Right ventricle myocardium superior (tissue), 1 donor: ENCODE measurements around the gene ERGIC1. TPM values are rescaled to one million over a fixed set of nuclear protein-coding genes. Genes with fewer than 3 reads are reported as not detected.

ENCODE experiments used
- ATAC-seq: fragments of 200-7000 bp; cut with Tn5 transposase; one replicate; pipeline ENCODE4 v1.9.1; 2020; ENCODE audit warnings: mild to moderate bottlenecking; ENCODE audit not compliant: poor library complexity
- DNase-seq: peaks from one replicate; pipeline ENCODE4 v3.0.0-alpha.2; 2020
- intact Hi-C: fragments of 100-400 bp; cut with DNase I; formaldehyde crosslinking; loops from one replicate; pipeline ENCODE4 v1.11.2; 2022
- total RNA-seq: library from RNA; stranded (reverse); fragmentation: NEBNext Ultra II Directional; extraction: Animal tissue kit (Norgen Biotek cat#: 25700); gene quantifications from one replicate; pipeline ENCODE4 v1.2.1, GENCODE V29; 2021
- donor health status: DM: no; HTN: yes; CAD: no; lungs with severe emphysema.

ERGIC1 gene
- total RNA-seq, 1 donor from 2014 or later, result 75.5 TPM

DNA sequence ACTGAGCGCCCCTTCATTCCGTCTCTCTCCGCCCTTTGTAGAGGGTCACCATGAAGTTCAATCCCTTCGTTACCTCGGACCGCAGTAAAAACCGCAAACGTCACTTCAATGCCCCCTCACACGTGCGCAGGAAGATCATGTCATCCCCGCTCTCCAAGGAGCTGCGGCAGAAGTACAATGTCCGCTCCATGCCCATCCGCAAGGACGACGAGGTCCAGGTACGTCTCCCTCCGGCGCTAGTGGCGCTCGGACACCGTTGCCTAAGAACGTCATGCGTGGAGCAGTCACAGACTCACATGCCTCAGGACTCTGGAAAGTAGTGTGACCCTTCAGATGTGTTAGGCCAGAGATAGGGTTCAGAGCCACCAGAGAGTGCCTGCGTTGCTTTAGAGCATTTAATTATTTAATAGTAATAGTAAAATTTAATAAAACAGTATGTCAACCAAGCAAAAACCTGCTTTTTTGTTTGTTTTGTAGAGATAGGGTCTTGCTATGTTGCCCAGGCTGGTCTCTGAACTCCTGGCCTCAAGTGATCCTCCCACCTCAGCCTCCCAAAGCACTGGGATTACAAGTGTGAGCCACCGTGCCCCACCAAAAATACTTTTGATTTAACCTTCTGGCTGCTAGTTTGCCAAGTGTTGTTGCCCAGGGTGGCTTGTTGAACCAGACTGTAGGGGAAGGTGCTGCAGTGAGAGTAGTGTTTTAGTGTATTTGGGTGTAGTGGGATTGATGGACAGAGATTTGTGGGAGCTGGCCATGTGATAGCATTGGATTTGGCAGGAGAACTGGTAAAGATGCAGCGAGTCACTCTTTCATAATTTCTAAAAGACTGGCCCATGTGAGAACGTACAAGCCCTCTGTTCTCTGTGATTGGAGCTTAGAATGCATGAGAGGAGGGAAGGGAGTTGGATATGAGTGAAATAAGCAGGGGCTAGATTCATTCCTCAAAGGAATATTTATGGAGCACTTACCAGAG lies 126.1 kb downstream of the ERGIC1 start:
- ATAC-seq, result no peak
- no peak for DNase-seq
- intact Hi-C loops, result no loop called here

DNA sequence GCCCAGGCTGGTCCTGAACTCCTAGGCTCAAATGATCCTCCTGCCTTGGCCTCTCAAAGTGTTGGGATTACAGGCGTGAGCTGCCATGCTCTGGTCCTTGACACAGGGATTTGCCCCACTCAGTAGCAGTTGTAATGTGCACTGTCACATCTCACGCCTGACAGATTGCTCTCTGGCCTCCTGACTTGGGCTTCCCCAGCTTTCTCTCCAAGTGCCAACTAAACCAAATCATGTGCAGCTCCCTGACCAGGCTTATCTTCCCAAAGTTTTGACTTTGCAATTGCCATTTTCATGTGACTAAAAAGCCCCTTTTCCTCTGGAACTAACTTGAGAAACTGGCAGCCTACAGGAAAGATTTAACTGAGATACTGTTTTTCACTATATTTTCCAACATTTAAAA lies 135.9 kb downstream of the ERGIC1 start:
- DNase-seq (no peak), ATAC-seq (no peak)
- intact Hi-C loops, result no loop called here

DNA sequence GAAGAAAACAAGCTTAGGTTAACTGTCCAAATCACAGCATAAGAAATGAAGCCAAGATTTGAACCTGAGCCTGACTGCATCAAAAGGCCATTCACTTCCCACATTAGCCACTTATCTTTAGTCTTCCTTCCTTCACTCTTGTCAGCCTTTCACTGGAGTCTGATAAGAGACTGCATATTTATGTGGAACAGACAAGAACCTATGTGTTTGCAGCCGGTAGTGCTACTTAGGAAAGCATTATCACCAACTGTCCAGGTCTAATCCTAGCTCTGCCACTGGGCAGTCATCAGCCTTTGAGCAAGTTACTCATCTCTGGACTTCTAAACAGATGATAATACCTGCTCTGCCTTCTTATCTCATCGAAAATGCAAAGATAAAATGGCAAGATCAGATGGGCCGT lies 137.4 kb downstream of the ERGIC1 start:
- intact Hi-C loops, result no loop called here
- ATAC-seq, result no peak

DNA sequence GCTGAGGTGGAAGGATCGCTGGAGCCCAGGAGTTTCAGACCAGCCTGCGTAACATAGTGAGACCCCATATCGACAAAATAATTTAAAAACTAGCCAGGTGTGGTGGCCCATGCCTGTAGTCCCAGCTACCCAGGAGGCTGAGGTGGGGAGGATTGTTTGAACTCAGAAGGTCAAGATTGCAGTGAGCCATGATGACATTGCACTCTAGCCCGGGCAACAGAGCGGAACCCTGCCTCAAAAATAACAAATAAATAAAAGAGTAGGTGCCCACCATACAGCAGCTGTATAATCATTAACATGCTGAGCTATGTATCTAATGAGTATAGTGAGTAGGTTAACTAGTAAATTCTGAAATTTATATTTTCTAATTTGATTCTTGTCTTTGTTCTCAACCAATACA lies 138.5 kb downstream of the ERGIC1 start:
- no peak for ATAC-seq
- intact Hi-C loops, result no loop called here
- no peak for DNase-seq

More for the DNA sequence above, 137.4 kb downstream of the ERGIC1 start:
- DNase-seq, result no peak

DNA sequence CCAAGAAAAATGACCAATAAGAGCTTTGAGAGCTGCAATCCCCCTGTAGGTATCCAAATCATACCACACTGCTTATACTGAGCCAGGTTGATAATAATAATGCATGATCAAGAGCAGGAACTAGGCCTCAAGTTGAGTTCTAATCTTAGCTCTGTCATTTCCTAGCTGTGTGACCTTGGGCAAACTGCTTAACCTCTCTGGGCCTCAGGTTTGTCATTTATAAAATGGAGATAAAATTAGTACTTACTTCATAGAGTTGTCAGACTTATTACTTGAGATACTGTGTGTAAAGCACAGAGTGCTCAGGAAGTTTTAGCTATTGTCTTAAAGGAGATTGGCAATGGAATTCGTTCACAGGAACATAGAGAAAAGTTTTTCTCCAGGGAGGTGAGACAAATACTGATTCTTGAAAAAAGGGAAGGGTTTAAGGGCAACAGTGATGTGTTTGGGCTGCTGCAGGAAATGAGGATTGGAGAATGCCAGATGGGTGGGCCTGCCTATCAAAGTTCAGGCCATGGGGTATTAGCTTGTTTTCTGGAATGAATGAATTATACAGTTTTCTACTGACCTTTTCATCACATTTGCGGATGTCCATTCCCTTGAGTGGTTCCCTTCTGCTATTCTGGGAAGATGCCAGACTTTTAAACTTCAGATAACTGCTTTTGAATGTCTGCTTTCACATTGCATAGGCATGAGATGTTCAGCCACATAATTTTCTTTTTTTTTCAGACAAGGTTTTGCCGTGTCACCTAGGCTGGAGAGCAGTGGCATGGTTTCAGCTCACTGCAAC lies 139.3 kb downstream of the ERGIC1 start:
- intact Hi-C loops, result no loop called here
- ATAC-seq (peak; percentile 56), DNase-seq (no peak)

DNA sequence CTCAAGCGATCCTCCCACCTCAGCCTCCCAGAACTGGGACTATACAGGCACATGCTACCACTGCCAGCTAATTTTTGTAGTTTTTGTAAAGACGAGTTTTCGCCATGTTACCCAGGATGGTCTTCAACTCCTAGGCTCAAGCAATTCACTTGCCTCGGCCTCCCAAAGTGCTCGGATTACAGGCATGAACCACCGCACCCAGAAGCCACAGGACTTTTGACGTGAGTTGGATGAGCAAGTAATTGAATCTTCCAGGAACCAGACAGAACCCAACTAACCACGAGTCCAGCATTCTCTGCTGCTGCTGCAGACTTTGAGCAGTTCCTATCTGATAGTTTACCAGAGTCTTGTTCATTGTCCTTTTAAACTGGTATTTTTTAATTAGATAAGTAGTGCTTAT lies 139.9 kb downstream of the ERGIC1 start:
- no peak for DNase-seq
- intact Hi-C loops, result no loop called here
- ATAC-seq, result no peak

DNA sequence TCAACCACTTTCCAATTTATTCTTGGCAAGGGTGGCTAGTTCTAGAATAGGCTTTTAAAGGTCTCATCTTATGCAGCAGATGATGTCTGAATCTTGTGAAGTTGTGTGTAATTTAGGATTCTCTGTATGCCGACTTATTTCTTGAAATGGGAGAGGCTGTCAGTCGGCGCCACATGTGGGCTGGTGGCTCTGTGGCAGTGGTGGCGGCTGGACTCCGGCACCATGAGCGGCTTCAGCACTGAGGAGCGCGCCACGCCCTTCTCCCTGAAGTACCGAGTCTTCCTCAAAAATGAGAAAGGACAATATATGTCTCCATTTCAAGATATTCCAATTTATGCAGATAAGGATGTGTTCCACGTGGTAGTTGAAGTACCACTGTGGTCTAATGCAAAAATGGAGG lies 141.2 kb downstream of the ERGIC1 start:
- DNase-seq (no peak), ATAC-seq (no peak)
- intact Hi-C loops, result no loop called here

DNA sequence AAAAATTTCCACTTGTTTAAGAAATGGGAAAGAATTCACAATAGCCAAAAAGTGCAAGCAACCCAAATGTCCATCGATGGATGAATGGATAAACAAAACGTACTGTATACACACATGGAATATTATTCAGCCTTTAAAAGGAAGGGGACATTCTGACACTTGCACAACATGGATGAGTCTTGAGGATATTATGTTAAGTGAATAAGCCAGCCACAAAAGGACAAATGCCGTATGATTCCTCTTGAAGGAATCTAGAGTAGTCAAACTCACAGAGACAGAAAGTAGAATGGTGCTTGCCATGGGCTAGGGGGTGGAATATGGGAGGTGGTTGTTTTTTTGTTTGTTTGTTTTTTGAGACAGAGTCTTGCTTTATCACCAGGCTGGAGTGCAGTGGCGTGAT lies 145.7 kb downstream of the ERGIC1 start:
- intact Hi-C loops, result loop anchor here (5.0 kb wide), 1 partner anchor 308 kb away; no protein-coding TSS in a partner anchor
- DNase-seq, result no peak
- ATAC-seq, result no peak

DNA sequence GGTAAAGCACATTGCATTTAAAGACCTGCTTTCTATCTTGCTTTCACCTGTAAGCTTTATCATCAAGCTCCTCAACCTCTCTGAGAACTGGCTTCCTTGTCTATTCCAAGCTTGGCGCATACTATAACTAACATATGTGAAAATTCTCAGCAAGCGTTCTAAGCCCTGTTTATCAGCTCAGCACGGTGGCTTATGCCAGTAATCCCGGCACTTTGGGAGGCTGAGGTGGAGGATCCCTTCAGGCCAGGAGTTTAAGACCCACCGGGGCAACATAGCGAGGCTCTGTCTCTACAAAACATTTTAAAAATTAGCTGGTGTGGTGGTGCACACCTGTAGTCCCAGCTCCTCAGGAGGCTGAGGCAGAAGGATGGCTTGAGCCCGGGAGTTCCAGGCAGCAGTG lies 147.9 kb downstream of the ERGIC1 start:
- no peak for ATAC-seq
- no peak for DNase-seq
- intact Hi-C loops, result loop anchor here (5.0 kb wide), 1 partner anchor 305 kb away; no protein-coding TSS in a partner anchor

DNA sequence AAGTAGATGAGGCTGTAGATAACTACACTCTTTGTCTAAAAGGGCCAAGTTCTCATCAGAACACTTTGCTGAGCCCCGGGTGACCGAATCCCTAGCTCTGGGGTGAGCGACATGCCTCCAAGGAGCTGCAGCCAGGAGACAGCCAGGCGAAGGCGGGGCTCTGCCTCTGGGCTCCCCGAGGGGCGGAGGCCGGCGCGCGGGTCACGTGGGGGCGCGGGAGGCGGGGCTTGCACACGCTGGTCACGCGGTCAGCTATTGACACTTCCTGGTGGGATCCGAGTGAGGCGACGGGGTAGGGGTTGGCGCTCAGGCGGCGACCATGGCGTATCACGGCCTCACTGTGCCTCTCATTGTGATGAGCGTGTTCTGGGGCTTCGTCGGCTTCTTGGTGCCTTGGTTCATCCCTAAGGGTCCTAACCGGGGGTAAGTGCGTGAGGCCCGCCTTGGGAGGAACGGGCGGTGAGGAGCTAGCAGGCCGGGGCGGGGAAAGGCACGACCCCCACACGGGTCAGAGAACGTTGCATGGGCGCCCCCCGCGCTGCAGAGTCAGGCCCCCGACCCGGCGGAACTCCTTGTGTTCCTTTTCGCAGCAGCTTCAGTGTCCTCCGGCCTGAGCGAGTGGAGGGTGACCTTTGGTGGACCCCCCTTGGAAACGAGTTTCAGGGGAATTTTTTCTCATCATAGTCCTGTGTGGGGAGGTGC lies 149.6 kb downstream of the ERGIC1 start, which contains the start of gene ATP6V0E1:
TSS of gene ATP6V0E1 (plus strand) at position 230 of the 702 bp plus-strand sequence. CDS start at position 320, 90 bp downstream.
- DNase-seq (peak; percentile 98), ATAC-seq (peak; percentile 100)
- intact Hi-C loops, result loop anchor here (5.0 kb wide), 1 partner anchor 304 kb away; no protein-coding TSS in a partner anchor

DNA sequence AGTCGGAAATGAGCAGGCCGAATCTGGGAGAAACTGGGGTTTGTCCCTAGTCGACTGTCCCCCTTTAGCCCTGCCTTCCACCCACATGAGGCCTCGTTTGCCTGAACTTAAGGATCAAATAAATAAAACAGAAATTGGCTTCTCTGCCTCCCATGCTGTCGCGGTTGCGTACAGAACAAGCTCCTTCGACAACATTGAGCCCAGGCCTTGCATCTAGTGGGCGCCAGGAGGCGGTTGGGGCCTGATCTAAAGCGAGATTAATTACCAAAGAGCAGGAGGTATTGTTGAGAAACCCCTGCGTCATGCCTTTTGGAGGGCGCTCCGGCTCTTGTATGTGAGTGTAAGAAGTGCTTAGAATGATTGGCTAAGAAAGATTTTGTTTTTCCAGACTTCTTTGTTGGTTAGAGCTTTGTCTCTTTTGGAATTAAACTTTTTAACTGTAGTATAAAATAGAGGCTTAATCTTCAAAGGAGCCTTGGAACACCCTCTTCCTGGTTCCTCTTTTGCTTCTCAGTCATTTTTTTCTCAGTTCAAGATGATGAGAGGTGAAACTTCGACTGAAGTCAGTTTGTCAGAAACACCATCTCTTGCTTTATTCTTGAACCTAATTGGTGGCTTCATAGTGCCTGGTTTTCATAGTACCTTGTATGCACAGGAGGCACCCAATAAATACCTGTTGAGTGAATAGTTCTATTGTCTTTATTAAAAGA lies 150.3 kb downstream of the ERGIC1 start:
- peak; percentile 69 for ATAC-seq
- peak; percentile 75 for DNase-seq
- intact Hi-C loops, result loop anchor here (5.0 kb wide), 1 partner anchor 303 kb away; no protein-coding TSS in a partner anchor

DNA sequence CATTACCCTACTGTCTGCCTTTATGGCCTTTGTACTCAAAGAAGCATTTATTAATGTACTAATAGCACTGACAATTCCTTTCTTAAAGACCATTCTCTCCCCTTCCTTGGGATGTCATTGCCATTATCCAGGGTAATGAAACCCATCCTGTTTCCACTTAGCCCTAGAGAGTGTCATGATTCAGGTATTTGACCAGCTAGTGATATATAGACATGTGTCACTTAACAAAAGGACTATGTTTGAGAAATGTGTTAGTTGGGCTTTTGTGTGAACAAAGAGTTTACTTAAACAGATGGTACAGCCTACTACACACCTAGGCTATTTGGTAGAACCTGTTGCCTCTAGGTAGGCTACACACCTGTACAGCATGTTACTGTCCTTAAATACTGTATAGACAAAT lies 151.5 kb downstream of the ERGIC1 start:
- DNase-seq (no peak), ATAC-seq (no peak)
- intact Hi-C loops, result no loop called here

DNA sequence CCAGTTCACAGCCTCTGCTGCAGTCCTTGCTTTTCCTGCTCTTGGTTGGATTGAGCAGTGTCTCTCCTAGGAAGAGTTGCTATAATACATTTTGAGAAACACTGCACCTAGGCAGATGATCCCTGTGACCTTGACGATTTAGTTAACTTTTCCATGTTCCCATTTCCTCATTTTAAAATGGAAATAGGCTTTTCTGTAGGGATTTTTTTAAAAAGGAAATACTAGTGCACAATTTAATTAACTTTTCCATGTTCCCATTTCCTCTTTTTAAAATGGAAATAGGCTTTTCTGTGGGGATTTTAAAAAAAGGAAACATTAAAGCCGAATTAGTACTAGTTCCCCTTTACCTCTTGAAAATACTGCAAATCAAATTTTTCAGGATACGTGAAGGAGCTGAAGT lies 154.2 kb downstream of the ERGIC1 start:
- no peak for ATAC-seq
- no peak for DNase-seq
- intact Hi-C loops, result no loop called here

DNA sequence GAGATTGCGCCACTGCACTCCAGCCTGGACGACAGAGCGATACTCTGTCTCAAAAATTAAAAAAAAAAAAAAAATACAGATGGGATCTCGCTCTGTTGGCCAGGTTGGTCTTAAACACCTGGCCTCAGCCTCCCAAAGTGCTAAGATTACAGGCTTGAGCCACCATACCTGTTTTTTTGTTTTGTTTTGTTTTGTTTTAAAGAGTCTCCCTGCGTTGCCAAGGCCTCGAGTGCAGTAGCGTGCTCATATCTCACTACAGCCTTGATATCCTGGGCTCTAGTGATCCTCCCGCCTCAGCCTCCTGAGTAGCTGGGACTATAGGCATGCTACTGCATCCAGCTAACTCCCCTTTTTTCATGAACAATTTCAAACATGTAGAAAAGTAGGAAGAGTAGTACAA lies 156.7 kb downstream of the ERGIC1 start:
- intact Hi-C loops, result no loop called here

DNA sequence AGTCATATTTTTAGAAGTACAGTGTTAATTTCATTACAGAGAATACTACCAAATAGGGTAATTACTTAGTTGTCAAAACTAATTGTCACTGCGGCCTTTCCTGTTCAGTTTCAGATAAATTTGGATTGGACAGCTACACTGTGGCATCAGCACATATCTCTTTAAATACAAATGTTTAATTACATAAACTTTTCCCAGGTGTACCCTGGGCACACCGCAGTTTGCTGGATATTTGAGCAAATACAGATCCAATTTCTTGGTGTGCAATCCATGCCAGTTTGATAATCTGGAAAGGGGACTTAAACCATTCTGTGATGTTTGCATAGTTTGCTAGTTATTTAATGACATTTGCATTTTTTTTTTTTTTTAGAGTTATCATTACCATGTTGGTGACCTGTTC lies 160.4 kb downstream of the ERGIC1 start:
- ATAC-seq, result no peak
- intact Hi-C loops, result no loop called here
- DNase-seq, result no peak

More for the DNA sequence above, 156.7 kb downstream of the ERGIC1 start:
- ATAC-seq (no peak), DNase-seq (no peak)

DNA sequence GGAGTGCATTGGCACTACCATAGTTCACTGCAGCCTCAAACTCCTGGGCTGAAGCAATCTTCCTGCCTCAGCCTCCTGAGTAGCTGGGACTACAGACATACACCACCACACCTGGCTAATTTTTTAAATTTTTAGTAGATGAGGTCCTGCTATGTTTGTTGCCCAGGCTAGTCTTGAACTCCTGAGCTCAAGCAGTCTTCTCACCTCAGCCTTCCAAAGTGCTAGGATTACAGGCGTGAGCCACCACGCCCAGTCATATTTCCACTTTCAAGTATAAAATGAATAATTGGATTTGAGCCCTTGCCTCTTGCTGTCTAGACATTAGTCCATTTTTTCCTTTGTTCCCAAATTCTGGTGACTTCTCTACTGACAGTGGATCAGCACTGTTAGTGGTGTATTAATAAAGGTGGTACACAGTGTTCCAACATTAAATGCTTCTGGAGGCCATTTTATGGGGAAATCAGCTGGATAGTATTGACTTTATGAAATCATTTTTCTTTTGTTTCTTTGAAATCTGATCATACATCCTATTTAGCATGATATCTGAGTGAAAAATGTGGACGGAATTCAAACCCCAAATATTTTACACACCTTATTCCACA lies 165.4 kb downstream of the ERGIC1 start:
- DNase-seq, result no peak
- peak; percentile 26 for ATAC-seq
- intact Hi-C loops, result no loop called here

DNA sequence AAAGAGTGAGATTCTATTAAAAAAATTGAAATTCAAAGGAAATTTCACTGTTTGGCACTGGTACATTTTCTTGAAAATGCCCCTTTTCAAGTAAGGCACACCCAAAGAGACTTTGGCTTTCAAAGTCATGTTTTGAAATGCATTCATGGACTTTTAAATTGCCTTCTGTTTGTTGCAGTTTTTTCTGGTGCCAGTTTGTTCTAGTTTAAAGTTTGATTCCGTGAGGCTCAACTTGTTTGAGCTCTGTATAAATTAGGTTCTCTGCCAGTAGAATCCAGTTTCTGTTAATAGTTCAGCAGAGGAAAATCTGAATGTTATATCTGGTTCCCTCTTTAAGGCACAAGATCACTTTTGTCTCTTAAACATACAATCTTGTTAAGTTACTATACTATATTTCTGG lies 165.9 kb downstream of the ERGIC1 start:
- DNase-seq, result no peak
- intact Hi-C loops, result no loop called here

More for the DNA sequence above, 165.9 kb downstream of the ERGIC1 start:
- ATAC-seq, result no peak
